Breast epithelium (tissue), 4 donors: ENCODE results near the gene NRL. TPM values are rescaled to one million over a fixed set of nuclear protein-coding genes. Genes with fewer than 3 reads are reported as not detected.

ENCODE experiments used
- DNase-seq, 2 donors: peaks; one replicate each; pipeline ENCODE4 v3.0.0-alpha.2; 2019; ENCODE audit warnings: low spot score in 2 of 2
- H3K27ac ChIP-seq, 2 donors: fragments of 200-600 bp; sonication (generic) in 1 of 2; one replicate each; pipeline ENCODE4 v1.5.1; 2016 to 2019; ENCODE audit warnings: mild to moderate bottlenecking in 1 of 2
- H3K27me3 ChIP-seq, 2 donors: fragments of 200-600 bp; sonication (generic) in 1 of 2; one replicate each; pipeline versions ENCODE4 v1.5.1 to v1.6.0; 2017 to 2019; ENCODE audit warnings: control low read depth in 1 of 2, mild to moderate bottlenecking in 1 of 2
- H3K36me3 ChIP-seq: fragments of 200-600 bp; one replicate; pipeline ENCODE4 v1.5.1; 2019
- H3K4me1 ChIP-seq, 2 donors: fragments of 200-600 bp; sonication (generic); one replicate each; pipeline ENCODE4 v1.5.1; 2016 to 2019; ENCODE audit warnings: control low read depth in 1 of 2
- H3K4me3 ChIP-seq, 3 donors: fragments of 200-600 bp; sonication (generic); 1 replicate in 2 of 3; 2 replicates in 1 of 3; pipeline ENCODE4 v1.5.1; 2016 to 2019; ENCODE audit warnings: mild to moderate bottlenecking in 3 of 3, moderate library complexity in 2 of 3
- H3K9me3 ChIP-seq, 2 donors: fragments of 200-600 bp; sonication (generic) in 1 of 2; one replicate each; pipeline ENCODE4 v1.5.1; 2016 to 2019; ENCODE audit warnings: control low read depth in 1 of 2
- POLR2A ChIP-seq: fragments of 450-650 bp; IDR thresholded peaks from one replicate; pipeline ENCODE4 v1.6.1; 2016; ENCODE audit warnings: antibody characterized with exemption, mild to moderate bottlenecking, moderate library complexity
- POLR2AphosphoS5 ChIP-seq, 3 donors: sonication (generic); formaldehyde crosslinking; IDR thresholded peaks; one replicate each; pipeline ENCODE4 v1.6.1; 2017; ENCODE audit warnings: antibody characterized with exemption in 3 of 3
- intact Hi-C: fragments of 100-400 bp; cut with DNase I; formaldehyde crosslinking; loops from one replicate; pipeline ENCODE4 v1.15.1; 2023; ENCODE audit warnings: low total_unique reads
- total RNA-seq, 3 donors: library from RNA; depleted of rRNA; stranded (reverse); fragments of >200 nt; gene quantifications; one replicate each; pipeline ENCODE4 v1.1.0, GENCODE V29; 2016
- TF ChIP-seq, protein P1 (sequence below), 3 donors: fragments of 450-650 bp; IDR thresholded peaks; one replicate each; pipeline ENCODE4 v1.5.1; 2016 to 2017; ENCODE audit warnings: antibody characterized with exemption in 3 of 3, mild to moderate bottlenecking in 3 of 3, moderate library complexity in 3 of 3

The NRL gene
- total RNA-seq, 3 donors from 2014 or later: 2.1 to 5.6 (median 2.5) TPM

DNA sequence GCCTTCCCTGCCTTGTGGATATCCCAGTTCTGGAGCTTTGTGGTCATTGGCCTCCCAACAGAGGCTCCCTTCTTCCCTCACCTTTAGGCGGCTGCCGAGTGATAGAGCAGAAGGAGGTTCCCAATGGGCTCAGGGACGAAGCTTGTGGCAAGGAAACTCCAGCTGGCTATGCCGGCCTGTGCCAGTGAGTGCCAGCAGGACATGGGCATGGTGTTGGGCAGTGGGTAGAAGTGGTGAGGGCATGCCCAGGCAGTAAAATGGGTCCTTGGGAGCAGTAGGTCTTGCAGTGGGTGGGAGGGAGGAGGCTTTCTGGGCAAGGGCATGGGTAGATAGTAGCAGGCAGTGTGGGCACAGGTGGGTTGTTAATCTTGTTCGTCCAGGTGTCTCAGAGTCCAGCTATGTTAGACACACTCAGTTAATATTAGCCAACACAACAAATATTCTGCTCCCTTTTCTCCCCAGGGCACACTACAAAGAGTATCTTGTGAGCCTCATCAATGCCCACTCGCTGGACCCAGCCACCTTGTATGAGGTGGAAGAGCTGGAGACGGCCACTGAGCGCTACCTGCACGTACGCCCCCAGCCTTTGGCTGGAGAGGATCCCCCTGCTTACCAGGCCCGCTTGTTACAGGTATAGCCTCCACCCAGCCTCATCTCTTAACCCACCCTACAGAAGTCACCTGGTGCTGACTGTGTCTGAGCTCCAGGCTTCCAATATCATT is 45.2 kb upstream of the NRL start:
- intact Hi-C loops: no loop called here
- Histone ChIP-seq H3K36me3 (peaks cover 5% of the 10 kb centered on the region), H3K27ac (peak overlapping the region; percentile 92 to 98)

DNA sequence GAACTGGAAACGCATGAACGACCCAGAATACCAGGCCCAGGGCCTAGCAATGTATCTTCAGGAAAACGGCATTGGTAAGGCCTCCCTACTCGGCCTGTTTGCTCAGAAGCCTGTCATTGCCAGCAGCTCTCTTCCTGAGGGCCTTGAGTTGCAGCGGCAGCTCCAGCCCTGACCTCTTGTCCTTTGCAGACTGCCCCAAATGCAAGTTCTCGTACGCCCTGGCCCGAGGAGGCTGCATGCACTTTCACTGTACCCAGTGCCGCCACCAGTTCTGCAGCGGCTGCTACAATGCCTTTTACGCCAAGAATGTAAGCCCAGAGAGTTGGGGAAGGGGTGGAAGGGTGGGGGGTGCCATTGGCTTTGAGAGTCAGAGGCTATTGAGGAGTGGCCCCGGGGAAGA is 42.6 kb upstream of the NRL start:
- peak overlapping the region in 1 of 2 donors; percentile 19 for H3K27ac ChIP-seq
- H3K4me1 ChIP-seq: no peaks in the 10 kb centered on the region
- H3K9me3 ChIP-seq: no peaks in the 10 kb centered on the region
- intact Hi-C loops: no loop called here
- no peak for DNase-seq
- H3K27me3 ChIP-seq: no peaks in the 10 kb centered on the region
- H3K36me3 ChIP-seq: peaks cover 5% of the 10 kb centered on the region
- no peak overlapping the region for H3K4me3 ChIP-seq
- TF ChIP-seq POLR2AphosphoS5 (IDR thresholded peaks at IDR 0.05) (no peak), POLR2A (no peak)
- TF ChIP-seq, protein P1, sequence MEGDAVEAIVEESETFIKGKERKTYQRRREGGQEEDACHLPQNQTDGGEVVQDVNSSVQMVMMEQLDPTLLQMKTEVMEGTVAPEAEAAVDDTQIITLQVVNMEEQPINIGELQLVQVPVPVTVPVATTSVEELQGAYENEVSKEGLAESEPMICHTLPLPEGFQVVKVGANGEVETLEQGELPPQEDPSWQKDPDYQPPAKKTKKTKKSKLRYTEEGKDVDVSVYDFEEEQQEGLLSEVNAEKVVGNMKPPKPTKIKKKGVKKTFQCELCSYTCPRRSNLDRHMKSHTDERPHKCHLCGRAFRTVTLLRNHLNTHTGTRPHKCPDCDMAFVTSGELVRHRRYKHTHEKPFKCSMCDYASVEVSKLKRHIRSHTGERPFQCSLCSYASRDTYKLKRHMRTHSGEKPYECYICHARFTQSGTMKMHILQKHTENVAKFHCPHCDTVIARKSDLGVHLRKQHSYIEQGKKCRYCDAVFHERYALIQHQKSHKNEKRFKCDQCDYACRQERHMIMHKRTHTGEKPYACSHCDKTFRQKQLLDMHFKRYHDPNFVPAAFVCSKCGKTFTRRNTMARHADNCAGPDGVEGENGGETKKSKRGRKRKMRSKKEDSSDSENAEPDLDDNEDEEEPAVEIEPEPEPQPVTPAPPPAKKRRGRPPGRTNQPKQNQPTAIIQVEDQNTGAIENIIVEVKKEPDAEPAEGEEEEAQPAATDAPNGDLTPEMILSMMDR (IDR thresholded peaks at IDR 0.05): no peak

More for the DNA sequence above, 45.2 kb upstream of the NRL start:
- no peaks in the 10 kb centered on the region for H3K9me3 ChIP-seq
- no peak overlapping the region for H3K4me3 ChIP-seq
- TF ChIP-seq POLR2A: no peak
- TF ChIP-seq, protein P1 (IDR thresholded peaks at IDR 0.05): no peak
- no peak for TF ChIP-seq POLR2AphosphoS5 (IDR thresholded peaks at IDR 0.05)
- no peaks in the 10 kb centered on the region for H3K27me3 ChIP-seq
- peaks cover 0 to 5% of the 10 kb centered on the region in 2 donors for H3K4me1 ChIP-seq
- no peak for DNase-seq

DNA sequence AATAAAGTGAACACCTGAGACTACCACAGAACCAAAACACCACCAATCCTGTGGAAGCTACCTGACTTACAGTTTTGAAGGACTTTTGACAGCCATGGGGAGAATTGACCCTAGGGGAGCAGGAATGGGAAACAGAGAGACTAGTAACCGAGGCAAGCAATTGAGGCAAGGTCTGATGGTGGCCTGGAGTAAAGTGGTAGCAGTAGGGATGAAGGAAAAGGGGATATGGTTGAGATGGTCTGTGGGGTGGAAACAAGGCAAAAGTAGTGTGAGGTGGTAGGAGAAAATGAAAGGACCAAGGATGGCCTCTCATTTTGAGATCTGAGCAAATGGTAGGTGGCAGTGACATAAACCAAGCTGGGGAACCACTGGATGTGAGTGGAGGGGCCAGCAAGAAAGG is 42.1 kb upstream of the NRL start:
- no peaks in the 10 kb centered on the region for H3K27me3 ChIP-seq
- no peaks in the 10 kb centered on the region for H3K4me1 ChIP-seq
- TF ChIP-seq, protein P1 (IDR thresholded peaks at IDR 0.05): no peak
- TF ChIP-seq POLR2AphosphoS5 (IDR thresholded peaks at IDR 0.05): no peak
- TF ChIP-seq POLR2A: no peak
- peaks cover 5% of the 10 kb centered on the region for H3K36me3 ChIP-seq
- no peaks in the 10 kb centered on the region for H3K9me3 ChIP-seq
- peak overlapping the region in 1 of 2 donors; percentile 19 for H3K27ac ChIP-seq
- no peak for DNase-seq
- intact Hi-C loops: no loop called here
- H3K4me3 ChIP-seq: no peak overlapping the region

DNA sequence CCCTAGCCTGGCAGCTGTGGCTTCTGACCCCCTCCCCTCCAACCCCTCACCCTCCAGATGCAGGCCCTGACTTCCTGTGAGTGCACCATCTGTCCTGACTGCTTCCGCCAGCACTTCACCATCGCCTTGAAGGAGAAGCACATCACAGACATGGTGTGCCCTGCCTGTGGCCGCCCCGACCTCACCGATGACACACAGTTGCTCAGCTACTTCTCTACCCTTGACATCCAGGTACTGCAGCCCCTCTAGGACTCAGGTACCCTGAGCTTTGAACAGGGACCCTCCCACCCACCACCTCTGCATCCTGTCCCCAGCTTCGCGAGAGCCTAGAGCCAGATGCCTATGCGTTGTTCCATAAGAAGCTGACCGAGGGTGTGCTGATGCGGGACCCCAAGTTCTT is 40.4 kb upstream of the NRL start:
- intact Hi-C loops: no loop called here
- Histone ChIP-seq H3K36me3 (peaks cover 16% of the 10 kb centered on the region), H3K4me3 (no peak overlapping the region), H3K9me3 (no peaks in the 10 kb centered on the region), H3K27ac (no peak overlapping the region), H3K27me3 (no peaks in the 10 kb centered on the region), H3K4me1 (no peaks in the 10 kb centered on the region)
- no peak for DNase-seq
- TF ChIP-seq POLR2AphosphoS5 (IDR thresholded peaks at IDR 0.05): no peak
- TF ChIP-seq POLR2A: no peak
- TF ChIP-seq, protein P1 (IDR thresholded peaks at IDR 0.05): no peak

DNA sequence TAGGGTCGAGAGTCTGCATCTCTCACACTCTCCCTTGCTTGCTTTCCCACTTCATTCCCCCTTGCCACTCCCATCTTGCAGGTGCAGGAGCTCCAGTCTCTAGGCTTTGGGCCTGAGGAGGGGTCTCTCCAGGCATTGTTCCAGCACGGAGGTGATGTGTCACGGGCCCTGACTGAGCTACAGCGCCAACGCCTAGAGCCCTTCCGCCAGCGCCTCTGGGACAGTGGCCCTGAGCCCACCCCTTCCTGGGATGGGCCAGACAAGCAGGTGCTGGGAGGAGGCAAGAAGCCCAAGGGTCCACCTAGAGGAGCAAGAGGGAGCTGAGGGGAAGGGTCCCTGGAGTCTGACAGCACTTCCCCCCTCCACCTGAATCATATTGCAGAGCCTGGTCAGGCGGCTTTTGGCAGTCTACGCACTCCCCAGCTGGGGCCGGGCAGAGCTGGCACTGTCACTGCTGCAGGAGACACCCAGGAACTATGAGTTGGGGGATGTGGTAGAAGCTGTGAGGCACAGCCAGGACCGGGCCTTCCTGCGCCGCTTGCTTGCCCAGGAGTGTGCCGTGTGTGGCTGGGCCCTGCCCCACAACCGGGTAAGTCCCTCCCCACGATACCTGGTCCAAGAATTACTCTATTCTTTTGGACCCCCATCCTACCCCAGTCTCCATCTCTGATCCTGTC is 36.8 kb upstream of the NRL start:
- H3K4me1 ChIP-seq: peaks cover 0 to 4% of the 10 kb centered on the region in 2 donors
- H3K4me3 ChIP-seq: no peak overlapping the region
- H3K9me3 ChIP-seq: no peaks in the 10 kb centered on the region
- intact Hi-C loops: no loop called here
- H3K36me3 ChIP-seq: peaks cover 11% of the 10 kb centered on the region
- no peak for DNase-seq
- TF ChIP-seq, protein P1 (IDR thresholded peaks at IDR 0.05): no peak
- TF ChIP-seq POLR2AphosphoS5 (IDR thresholded peaks at IDR 0.05) (no peak), POLR2A (no peak)
- no peaks in the 10 kb centered on the region for H3K27me3 ChIP-seq
- no peak overlapping the region for H3K27ac ChIP-seq
